ENCODE measurements around the gene ALKBH2. TPM values are rescaled to one million over a fixed set of nuclear protein-coding genes. Genes with fewer than 3 reads are reported as not detected.

Gene ALKBH2
- polyA plus RNA-seq, 3 donors: 28.1 to 34.3 (median 31.2) TPM

Other genes with a start within 250 kb of the ALKBH2 start
- 10 to 100 TPM; 17.0 to 19.2 (median 18.5) TPM for gene SSH1, start 235.9 kb downstream of the ALKBH2 start, polyA plus RNA-seq (ENCODE audit: insufficient read length in 3 of 3)
- gene DAO, start 213.4 kb downstream of the ALKBH2 start, polyA plus RNA-seq (ENCODE audit: insufficient read length in 3 of 3): 1 to 10 TPM; 1.0 to 2.0 (median 1.1) TPM
- gene SVOP, start 72.4 kb downstream of the ALKBH2 start, polyA plus RNA-seq (ENCODE audit: insufficient read length in 3 of 3): under 1 TPM; 0.03 to 0.11 (median 0.08) TPM
- gene USP30, start 40.9 kb downstream of the ALKBH2 start, polyA plus RNA-seq (ENCODE audit: insufficient read length in 3 of 3): 10 to 100 TPM; 20.0 to 24.4 (median 21.8) TPM
- gene UNG, start 4.1 kb upstream of the ALKBH2 start, polyA plus RNA-seq (ENCODE audit: insufficient read length in 3 of 3): 10 to 100 TPM; 65.1 to 67.3 (median 66.1) TPM
- 10 to 100 TPM; 15.5 to 17.3 (median 15.6) TPM for gene ACACB, start 23.1 kb upstream of the ALKBH2 start, polyA plus RNA-seq (ENCODE audit: insufficient read length in 3 of 3)
- 1 to 10 TPM; 1.1 to 1.8 (median 1.3) TPM for gene FOXN4, start 215.8 kb upstream of the ALKBH2 start, polyA plus RNA-seq (ENCODE audit: insufficient read length in 3 of 3)

All from right renal cortex interstitium (tissue), 3 donors.